ENCODE data around the gene MAP7D1.

Gene MAP7D1

DNA sequence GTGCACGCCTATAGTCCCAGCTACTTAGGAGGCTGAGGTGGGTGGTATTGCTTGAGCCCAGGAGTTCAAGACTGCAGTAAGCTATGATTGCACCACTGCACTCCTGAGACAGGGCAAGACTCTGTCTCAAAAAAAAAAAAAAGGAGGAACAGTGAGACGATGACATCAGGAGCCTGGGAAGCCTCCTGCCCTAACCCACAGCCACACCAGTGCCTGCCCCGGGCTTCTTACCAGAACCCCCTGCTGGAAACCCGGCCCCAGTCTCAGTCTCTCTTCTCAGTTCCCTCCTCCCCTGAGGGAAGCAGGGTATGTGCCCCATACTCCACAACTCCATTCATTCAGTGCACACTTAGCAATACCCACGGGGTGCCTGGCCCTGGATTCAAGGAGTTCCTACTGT is 40.0 kb upstream of the MAP7D1 start:
- H3K27me3 ChIP-seq (ENCODE audit: low read length): no peaks in the 10 kb centered on the region
- H2AFZ ChIP-seq (ENCODE audit: low read depth, low read length, severe bottlenecking): no peak overlapping the region
- no peak overlapping the region for H3K9ac ChIP-seq (ENCODE audit: low read length)
- H3K9me3 ChIP-seq (ENCODE audit: insufficient read depth, low read length): no peaks in the 10 kb centered on the region
- H3F3A ChIP-seq (ENCODE audit: insufficient read depth): no peaks in the 10 kb centered on the region
- H4K20me1 ChIP-seq (ENCODE audit: low read depth, low read length): no peaks in the 10 kb centered on the region
- H3K79me2 ChIP-seq (ENCODE audit: insufficient read depth, low read length): no peaks in the 10 kb centered on the region
- no peaks in the 10 kb centered on the region for H3K9me2 ChIP-seq (replicated peaks; ENCODE audit: insufficient read depth, low read length)
- TF ChIP-seq EZH2phosphoT487 (conservative IDR thresholded peaks at IDR 0.05; ENCODE audit: low read length): no peak
- no peak overlapping the region for H3K4me3 ChIP-seq (ENCODE audit: insufficient read depth, low read length, poor library complexity, severe bottlenecking)
- H3K36me3 ChIP-seq (ENCODE audit: low read length): no peaks in the 10 kb centered on the region
- no peak overlapping the region for H3K27ac ChIP-seq (ENCODE audit: low read depth, low read length)
- H3K4me2 ChIP-seq (ENCODE audit: low read depth, low read length, poor library complexity, severe bottlenecking): no peak overlapping the region

DNA sequence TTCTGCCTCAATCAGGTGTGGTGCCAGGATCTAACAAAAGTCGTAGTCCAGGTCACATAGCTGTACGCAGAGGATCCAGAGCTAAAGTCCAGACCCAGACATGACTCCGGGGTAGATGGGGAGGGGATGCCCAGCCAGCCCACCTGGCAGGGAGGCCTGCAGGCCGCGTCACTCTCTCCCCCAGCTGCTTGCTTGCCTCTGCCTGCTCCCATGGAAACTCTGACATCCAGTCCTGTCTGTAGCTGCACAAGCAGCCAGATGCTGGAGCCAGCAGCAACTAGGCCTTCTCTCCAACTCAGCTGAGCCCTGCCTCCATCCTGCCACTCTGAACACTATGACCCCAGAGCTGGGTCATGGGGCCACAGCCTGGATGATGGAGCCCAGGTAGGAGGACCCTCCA is 39.1 kb upstream of the MAP7D1 start:
- no peaks in the 10 kb centered on the region for H3F3A ChIP-seq (ENCODE audit: insufficient read depth)
- H3K4me3 ChIP-seq (ENCODE audit: insufficient read depth, low read length, poor library complexity, severe bottlenecking): no peak overlapping the region

DNA sequence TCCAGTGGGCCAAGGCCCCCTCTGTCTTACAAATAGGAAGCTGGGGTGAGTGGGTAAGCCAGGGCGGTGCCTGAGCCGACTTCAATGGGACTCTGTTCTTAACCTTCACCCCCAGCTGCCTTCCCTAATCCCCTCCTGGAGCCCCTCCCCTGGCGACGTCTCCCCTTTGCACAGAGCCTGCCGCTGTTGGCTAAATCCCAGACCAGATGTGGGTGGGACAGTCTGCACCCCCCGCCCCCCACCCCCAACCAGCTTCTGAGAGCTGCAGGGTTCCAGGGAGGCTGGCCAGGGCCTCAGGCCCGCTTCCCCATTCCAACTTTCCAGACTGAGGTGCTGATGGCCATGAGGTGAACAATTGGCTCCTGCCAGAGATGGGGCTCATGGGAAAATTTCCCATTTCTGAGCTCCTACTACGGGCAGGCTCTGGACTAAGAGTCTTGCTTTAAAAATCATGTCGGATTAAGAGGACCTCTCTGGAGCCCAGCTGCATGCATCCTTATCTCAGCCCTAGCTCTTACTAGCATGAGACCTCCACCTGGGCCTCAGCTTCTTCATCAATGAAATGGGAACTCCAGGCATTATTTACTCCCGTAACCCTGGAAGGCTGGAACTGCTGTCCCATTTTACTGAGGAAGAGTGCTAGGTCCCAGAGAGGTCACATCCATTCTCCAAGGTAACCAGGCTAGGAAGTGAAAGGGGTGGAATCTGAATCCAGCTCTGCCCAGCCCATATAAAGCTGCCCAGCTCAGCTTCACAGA is 37.3 kb upstream of the MAP7D1 start:
- no peak overlapping the region for H3K9ac ChIP-seq (ENCODE audit: low read length)
- no peak overlapping the region for H3K4me2 ChIP-seq (ENCODE audit: low read depth, low read length, poor library complexity, severe bottlenecking)
- no peak overlapping the region for H2AFZ ChIP-seq (ENCODE audit: low read depth, low read length, severe bottlenecking)
- no peaks in the 10 kb centered on the region for H3K79me2 ChIP-seq (ENCODE audit: insufficient read depth, low read length)
- H3K4me3 ChIP-seq (ENCODE audit: insufficient read depth, low read length, poor library complexity, severe bottlenecking): no peak overlapping the region
- H3K36me3 ChIP-seq (ENCODE audit: low read length): no peaks in the 10 kb centered on the region
- no peaks in the 10 kb centered on the region for H3F3A ChIP-seq (ENCODE audit: insufficient read depth)
- no peaks in the 10 kb centered on the region for H3K9me2 ChIP-seq (replicated peaks; ENCODE audit: insufficient read depth, low read length)
- H3K9me3 ChIP-seq (ENCODE audit: insufficient read depth, low read length): no peaks in the 10 kb centered on the region
- H4K20me1 ChIP-seq (ENCODE audit: low read depth, low read length): no peaks in the 10 kb centered on the region
- no peak for TF ChIP-seq EZH2phosphoT487 (conservative IDR thresholded peaks at IDR 0.05; ENCODE audit: low read length)
- TF ChIP-seq, protein P1, sequence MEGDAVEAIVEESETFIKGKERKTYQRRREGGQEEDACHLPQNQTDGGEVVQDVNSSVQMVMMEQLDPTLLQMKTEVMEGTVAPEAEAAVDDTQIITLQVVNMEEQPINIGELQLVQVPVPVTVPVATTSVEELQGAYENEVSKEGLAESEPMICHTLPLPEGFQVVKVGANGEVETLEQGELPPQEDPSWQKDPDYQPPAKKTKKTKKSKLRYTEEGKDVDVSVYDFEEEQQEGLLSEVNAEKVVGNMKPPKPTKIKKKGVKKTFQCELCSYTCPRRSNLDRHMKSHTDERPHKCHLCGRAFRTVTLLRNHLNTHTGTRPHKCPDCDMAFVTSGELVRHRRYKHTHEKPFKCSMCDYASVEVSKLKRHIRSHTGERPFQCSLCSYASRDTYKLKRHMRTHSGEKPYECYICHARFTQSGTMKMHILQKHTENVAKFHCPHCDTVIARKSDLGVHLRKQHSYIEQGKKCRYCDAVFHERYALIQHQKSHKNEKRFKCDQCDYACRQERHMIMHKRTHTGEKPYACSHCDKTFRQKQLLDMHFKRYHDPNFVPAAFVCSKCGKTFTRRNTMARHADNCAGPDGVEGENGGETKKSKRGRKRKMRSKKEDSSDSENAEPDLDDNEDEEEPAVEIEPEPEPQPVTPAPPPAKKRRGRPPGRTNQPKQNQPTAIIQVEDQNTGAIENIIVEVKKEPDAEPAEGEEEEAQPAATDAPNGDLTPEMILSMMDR (IDR thresholded peaks at IDR 0.05; ENCODE audit: insufficient read depth, low read length, poor library complexity, severe bottlenecking): no peak
- no peak overlapping the region for H3K27ac ChIP-seq (ENCODE audit: low read depth, low read length)
- H3K27me3 ChIP-seq (ENCODE audit: low read length): no peaks in the 10 kb centered on the region

More for the DNA sequence above, 39.1 kb upstream of the MAP7D1 start:
- TF ChIP-seq, protein P1 (IDR thresholded peaks at IDR 0.05; ENCODE audit: insufficient read depth, low read length, poor library complexity, severe bottlenecking): no peak
- TF ChIP-seq EZH2phosphoT487 (conservative IDR thresholded peaks at IDR 0.05; ENCODE audit: low read length): no peak
- H3K36me3 ChIP-seq (ENCODE audit: low read length): no peaks in the 10 kb centered on the region
- no peak overlapping the region for H2AFZ ChIP-seq (ENCODE audit: low read depth, low read length, severe bottlenecking)
- H3K9ac ChIP-seq (ENCODE audit: low read length): no peak overlapping the region
- H3K27ac ChIP-seq (ENCODE audit: low read depth, low read length): no peak overlapping the region
- no peaks in the 10 kb centered on the region for H3K79me2 ChIP-seq (ENCODE audit: insufficient read depth, low read length)
- no peaks in the 10 kb centered on the region for H3K27me3 ChIP-seq (ENCODE audit: low read length)
- no peak overlapping the region for H3K4me2 ChIP-seq (ENCODE audit: low read depth, low read length, poor library complexity, severe bottlenecking)
- no peaks in the 10 kb centered on the region for H4K20me1 ChIP-seq (ENCODE audit: low read depth, low read length)
- no peaks in the 10 kb centered on the region for H3K9me2 ChIP-seq (replicated peaks; ENCODE audit: insufficient read depth, low read length)
- no peaks in the 10 kb centered on the region for H3K9me3 ChIP-seq (ENCODE audit: insufficient read depth, low read length)

DNA sequence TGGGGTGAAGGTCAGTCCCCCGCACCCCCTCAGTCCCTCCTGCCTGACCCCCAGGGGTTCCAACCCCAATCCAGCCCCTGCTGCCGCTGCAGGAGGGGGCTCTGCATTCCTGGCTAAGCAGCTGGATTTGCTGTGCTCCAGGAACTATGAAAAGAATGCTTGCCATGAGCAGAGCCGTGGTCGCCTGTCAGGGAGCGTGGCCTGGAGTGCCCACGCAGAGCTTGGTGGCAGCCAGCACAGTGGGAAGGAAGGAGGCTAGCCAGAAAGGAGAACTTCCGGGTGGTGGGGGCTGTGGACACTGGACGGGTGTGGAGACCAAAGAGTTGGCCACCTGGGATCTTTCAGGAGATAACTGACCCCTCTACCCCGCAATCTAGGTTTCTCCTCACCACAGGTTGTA is 36.5 kb upstream of the MAP7D1 start:
- Histone ChIP-seq H3K4me2 (ENCODE audit: low read depth, low read length, poor library complexity, severe bottlenecking) (no peak overlapping the region), H3F3A (ENCODE audit: insufficient read depth) (no peaks in the 10 kb centered on the region), H3K9ac (ENCODE audit: low read length) (no peak overlapping the region), H3K36me3 (ENCODE audit: low read length) (no peaks in the 10 kb centered on the region), H2AFZ (ENCODE audit: low read depth, low read length, severe bottlenecking) (no peak overlapping the region), H3K27me3 (ENCODE audit: low read length) (no peaks in the 10 kb centered on the region), H4K20me1 (ENCODE audit: low read depth, low read length) (no peaks in the 10 kb centered on the region), H3K9me3 (ENCODE audit: insufficient read depth, low read length) (no peaks in the 10 kb centered on the region), H3K79me2 (ENCODE audit: insufficient read depth, low read length) (no peaks in the 10 kb centered on the region), H3K9me2 (replicated peaks; ENCODE audit: insufficient read depth, low read length) (no peaks in the 10 kb centered on the region), H3K4me3 (ENCODE audit: insufficient read depth, low read length, poor library complexity, severe bottlenecking) (no peak overlapping the region), H3K27ac (ENCODE audit: low read depth, low read length) (no peak overlapping the region)
- no peak for TF ChIP-seq EZH2phosphoT487 (conservative IDR thresholded peaks at IDR 0.05; ENCODE audit: low read length)
- TF ChIP-seq, protein P1 (IDR thresholded peaks at IDR 0.05; ENCODE audit: insufficient read depth, low read length, poor library complexity, severe bottlenecking): no peak

All from SU-DHL-6 (cell line).